Measurements from ENCODE around the gene ATP1B2. TPM values are rescaled to one million over a fixed set of nuclear protein-coding genes. Genes with fewer than 3 reads are reported as not detected.

The ATP1B2 gene
- polyA plus RNA-seq, 1 of the 3 experiments (the other 2 are of a cell fraction) = 0.05 TPM

DNA sequence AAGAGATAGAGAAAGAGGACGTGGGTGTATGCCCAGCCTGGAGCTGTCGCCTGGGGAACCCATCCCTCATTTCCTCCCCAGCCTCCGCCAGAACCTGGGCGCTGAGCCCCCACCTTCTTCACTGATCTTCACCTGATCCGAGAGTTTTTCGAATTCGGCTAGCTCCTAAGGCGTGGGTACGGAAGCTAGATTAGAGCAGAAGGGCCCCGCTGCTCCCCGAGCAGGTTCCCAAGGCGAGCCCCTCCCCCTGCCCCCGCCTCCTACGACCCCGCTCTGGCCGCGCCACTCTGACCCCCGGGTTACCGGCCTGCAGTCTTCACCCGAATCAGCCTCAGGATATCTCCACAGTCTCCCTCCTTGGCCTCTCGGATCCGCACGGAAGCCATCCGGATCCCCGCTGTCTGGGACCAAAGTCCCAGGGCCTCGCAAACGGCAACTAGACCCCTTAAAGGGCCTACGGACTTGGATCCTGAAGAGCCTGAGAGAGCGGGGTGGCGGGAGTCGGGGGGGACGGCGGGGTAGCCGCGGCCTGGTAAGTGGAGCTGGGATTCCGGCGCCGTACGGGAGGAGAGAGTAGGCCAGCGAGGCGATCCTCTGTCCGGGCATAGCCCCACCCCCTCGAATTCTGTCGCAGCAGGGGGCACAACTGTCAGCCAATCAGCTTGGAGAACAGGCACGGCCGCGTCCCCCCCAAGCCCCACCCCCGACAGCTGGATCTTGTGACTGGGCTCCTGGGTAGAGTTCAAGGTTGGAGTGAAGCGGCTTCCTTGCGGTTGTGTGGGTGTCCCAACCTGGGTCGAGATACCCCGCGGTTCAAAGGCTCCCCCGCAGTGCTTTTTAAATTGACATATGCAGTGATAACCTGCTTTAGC lies 23.2 kb upstream of the ATP1B2 start, which contains the start of gene SAT2:
Gene SAT2 (minus strand): TSS at position 572 of the 872 bp plus-strand sequence. CDS start 186 bp downstream, at position 386.
- WGBS (ENCODE audit: low lambda C conversion rate) = 2% methylated on average over 33 of the region's 54 CpGs

More for the DNA sequence above, 23.2 kb upstream of the ATP1B2 start, which contains the start of gene SAT2:
- peak within 1 kb of the TSS; percentile 92 for H3K4me2 ChIP-seq
- no peaks in the 10 kb centered on the region for H3K27me3 ChIP-seq (ENCODE audit: insufficient read depth)
- peak within 1 kb of the TSS; percentile 85 to 88 for H3K27ac ChIP-seq (ENCODE audit: low read depth in 2 of 2, low read length in 1 of 2)
- H3K9ac ChIP-seq = peak within 1 kb of the TSS; percentile 96
- H3K9me2 ChIP-seq = no peaks in the 10 kb centered on the region
- H3K4me1 ChIP-seq (ENCODE audit: control insufficient read depth in 1 of 2, insufficient read depth in 2 of 2, low read depth in 1 of 2, low read length in 1 of 2) = peaks cover 0 to 20% of the 10 kb centered on the region in 2 experiments; a peak in 1 of 4 replicates
- peak within 1 kb of the TSS; percentile 96 for H2AFZ ChIP-seq (ENCODE audit: low read depth)
- H3F3A ChIP-seq (replicated peaks; ENCODE audit: insufficient read depth) = no peaks in the 10 kb centered on the region
- H3K4me3 ChIP-seq (ENCODE audit: low read depth in 2 of 2, low read length in 1 of 2) = peak within 1 kb of the TSS; percentile 62 to 77
- POLR2A ChIA-PET = interaction anchor here (0.6 to 2.8 kb wide), 8 partner anchors 13 to 345 kb away, joined by 3 to 37 read pairs (median 6); partner anchors contain the start of genes ATP1B2, FXR2, MPDU1 and TP53
- peak; percentile 97 for DNase-seq
- H4K20me1 ChIP-seq (ENCODE audit: insufficient read depth) = no peaks in the 10 kb centered on the region
- TF ChIP-seq CHD2 (IDR thresholded peaks at IDR 0.05; ENCODE audit: low read length, partially characterized antibody) (peak; percentile 50), YY1 (IDR thresholded peaks at IDR 0.05; ENCODE audit: low read depth) (no peak), GABPA (IDR thresholded peaks at IDR 0.05; ENCODE audit: low read depth) (no peak), TEAD4 (IDR thresholded peaks at IDR 0.05; ENCODE audit: borderline replicate concordance, insufficient read depth) (0 out of 2 replicates have a peak, but pooled peaks have one; percentile 7), RCOR1 (IDR thresholded peaks at IDR 0.05; ENCODE audit: low read length) (no peak; the same call in 1 of the 2 replicates), USF2 (IDR thresholded peaks at IDR 0.05; ENCODE audit: borderline replicate concordance, low read depth, low read length) (no peak), ZBTB33 (IDR thresholded peaks at IDR 0.05; ENCODE audit: borderline replicate concordance, low read depth) (no peak), ELF1 (IDR thresholded peaks at IDR 0.05) (no peak), TAF1 (IDR thresholded peaks at IDR 0.05; ENCODE audit: borderline replicate concordance, low read depth, low read length) (peak; percentile 78; the same call in 1 of the 2 replicates), SMC3 (IDR thresholded peaks at IDR 0.05; ENCODE audit: low read depth, low read length) (no peak), FOSL2 (IDR thresholded peaks at IDR 0.05; ENCODE audit: borderline replicate concordance, low read depth) (no peak), NFIC (IDR thresholded peaks at IDR 0.05; ENCODE audit: borderline replicate concordance) (no peak), PBX3 (IDR thresholded peaks at IDR 0.05) (no peak; the same call in 1 of the 2 replicates), RFX5 (IDR thresholded peaks at IDR 0.05; ENCODE audit: low read length) (0 out of 2 replicates have a peak, but pooled peaks have one; percentile 35), NRF1 (IDR thresholded peaks at IDR 0.05; ENCODE audit: low read depth, low read length) (no peak), SIN3A (IDR thresholded peaks at IDR 0.05; ENCODE audit: borderline replicate concordance, low read depth, low read length) (peak; percentile 41; the same call in 1 of the 2 replicates), MXI1 (IDR thresholded peaks at IDR 0.05; ENCODE audit: low read depth, low read length) (peak; percentile 70; the same call in 1 of the 2 replicates), FOXM1 (IDR thresholded peaks at IDR 0.05; ENCODE audit: low read depth) (no peak), GATA2 (CRISPR knock-in tag; IDR thresholded peaks at IDR 0.05) (no peak), POLR2AphosphoS5 (IDR thresholded peaks at IDR 0.05; ENCODE audit: low read depth, low read length) (peak; percentile 82), RAD21 (IDR thresholded peaks at IDR 0.05; ENCODE audit: low read length) (no peak), TCF12 (IDR thresholded peaks at IDR 0.05) (peak; percentile 50; the same call in 1 of the 2 replicates)
- TF ChIP-seq, protein P1, sequence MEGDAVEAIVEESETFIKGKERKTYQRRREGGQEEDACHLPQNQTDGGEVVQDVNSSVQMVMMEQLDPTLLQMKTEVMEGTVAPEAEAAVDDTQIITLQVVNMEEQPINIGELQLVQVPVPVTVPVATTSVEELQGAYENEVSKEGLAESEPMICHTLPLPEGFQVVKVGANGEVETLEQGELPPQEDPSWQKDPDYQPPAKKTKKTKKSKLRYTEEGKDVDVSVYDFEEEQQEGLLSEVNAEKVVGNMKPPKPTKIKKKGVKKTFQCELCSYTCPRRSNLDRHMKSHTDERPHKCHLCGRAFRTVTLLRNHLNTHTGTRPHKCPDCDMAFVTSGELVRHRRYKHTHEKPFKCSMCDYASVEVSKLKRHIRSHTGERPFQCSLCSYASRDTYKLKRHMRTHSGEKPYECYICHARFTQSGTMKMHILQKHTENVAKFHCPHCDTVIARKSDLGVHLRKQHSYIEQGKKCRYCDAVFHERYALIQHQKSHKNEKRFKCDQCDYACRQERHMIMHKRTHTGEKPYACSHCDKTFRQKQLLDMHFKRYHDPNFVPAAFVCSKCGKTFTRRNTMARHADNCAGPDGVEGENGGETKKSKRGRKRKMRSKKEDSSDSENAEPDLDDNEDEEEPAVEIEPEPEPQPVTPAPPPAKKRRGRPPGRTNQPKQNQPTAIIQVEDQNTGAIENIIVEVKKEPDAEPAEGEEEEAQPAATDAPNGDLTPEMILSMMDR (IDR thresholded peaks at IDR 0.05) = no peak
- TF ChIP-seq, protein P2, sequence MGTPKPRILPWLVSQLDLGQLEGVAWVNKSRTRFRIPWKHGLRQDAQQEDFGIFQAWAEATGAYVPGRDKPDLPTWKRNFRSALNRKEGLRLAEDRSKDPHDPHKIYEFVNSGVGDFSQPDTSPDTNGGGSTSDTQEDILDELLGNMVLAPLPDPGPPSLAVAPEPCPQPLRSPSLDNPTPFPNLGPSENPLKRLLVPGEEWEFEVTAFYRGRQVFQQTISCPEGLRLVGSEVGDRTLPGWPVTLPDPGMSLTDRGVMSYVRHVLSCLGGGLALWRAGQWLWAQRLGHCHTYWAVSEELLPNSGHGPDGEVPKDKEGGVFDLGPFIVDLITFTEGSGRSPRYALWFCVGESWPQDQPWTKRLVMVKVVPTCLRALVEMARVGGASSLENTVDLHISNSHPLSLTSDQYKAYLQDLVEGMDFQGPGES (IDR thresholded peaks at IDR 0.05; ENCODE audit: low read depth, low read length) = no peak
- peaks cover 10% of the 10 kb centered on the region; the same call in 1 of the 2 replicates for H3K79me2 ChIP-seq (ENCODE audit: insufficient read depth)
- H3K9me3 ChIP-seq = no peaks in the 10 kb centered on the region
- H3K36me3 ChIP-seq (replicated peaks in 1 of 2; ENCODE audit: control insufficient read depth in 1 of 2, insufficient read depth in 2 of 2, low read length in 1 of 2) = no peaks in the 10 kb centered on the region
- CTCF ChIA-PET = interaction anchor here (0.8 to 11.8 kb wide), 6 partner anchors 9 to 89 kb away, joined by 3 to 166 read pairs (median 5); partner anchors contain the start of genes FXR2, TP53 and WRAP53
